Epidermal melanocyte (primary cell): Measurements from ENCODE around the gene ITPR1.

ENCODE experiments used
- DNase-seq: peaks from one replicate; pipeline ENCODE4 v3.0.0; 2011; ENCODE audit warnings: low spot score; ENCODE audit not compliant: insufficient read length

Gene ITPR1

DNA sequence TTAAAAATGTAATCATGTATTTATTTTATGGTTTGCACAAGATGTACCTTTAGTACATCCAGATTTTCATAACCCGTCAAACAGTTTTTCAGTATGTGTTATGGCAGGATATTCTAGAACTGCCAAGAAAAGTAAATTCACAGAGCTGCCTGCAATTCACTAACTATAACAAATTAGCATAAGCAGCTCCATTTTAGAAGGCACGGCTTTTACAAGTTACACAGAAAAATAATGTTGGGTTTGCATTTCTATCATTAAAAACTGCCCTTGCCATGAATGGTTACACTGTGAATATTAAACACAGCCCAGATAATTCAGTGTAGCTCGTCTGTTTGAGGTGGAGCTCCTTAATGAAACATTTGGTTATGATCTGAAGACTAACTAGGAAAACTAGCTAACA is 391.7 kb downstream of the ITPR1 start:
- no peak for DNase-seq

DNA sequence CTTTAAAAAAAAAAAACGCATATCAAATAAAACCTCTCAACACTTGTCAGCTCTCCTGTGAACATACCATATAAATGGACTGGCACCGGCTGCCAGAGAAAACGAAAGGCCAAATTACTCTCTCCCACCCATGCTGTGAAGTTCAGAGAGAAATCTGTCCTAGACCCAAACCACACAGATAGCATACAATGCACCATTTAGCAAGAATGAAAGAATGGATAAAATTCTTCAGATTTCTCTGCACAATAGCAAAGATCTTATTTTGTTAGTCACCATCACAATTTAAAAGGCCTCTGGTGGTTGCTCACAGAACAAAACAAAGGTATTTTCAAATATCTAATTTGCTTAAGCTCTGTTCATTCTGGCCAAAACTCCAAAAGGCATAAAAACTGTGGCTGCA is 392.2 kb downstream of the ITPR1 start:
- no peak for DNase-seq

DNA sequence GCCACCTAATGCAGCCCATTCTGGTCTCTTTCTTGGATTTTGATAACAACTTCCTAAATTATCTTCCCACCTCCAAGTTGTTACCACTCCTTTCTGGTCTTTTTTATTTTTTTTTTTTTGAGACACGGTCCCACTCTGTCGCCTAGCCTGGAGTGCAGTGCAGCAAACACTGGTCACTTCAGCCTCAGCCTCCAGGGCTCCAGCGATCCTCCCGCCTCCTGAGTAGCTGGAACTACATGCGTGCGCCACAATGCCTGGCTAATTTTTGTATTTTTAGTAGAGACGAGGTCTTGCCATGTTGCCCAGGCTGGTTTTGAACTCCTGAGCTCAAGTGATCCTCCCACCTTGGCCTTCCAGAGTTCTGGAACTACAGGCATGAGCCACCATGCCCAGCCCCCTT is 393.3 kb downstream of the ITPR1 start:
- DNase-seq: no peak

DNA sequence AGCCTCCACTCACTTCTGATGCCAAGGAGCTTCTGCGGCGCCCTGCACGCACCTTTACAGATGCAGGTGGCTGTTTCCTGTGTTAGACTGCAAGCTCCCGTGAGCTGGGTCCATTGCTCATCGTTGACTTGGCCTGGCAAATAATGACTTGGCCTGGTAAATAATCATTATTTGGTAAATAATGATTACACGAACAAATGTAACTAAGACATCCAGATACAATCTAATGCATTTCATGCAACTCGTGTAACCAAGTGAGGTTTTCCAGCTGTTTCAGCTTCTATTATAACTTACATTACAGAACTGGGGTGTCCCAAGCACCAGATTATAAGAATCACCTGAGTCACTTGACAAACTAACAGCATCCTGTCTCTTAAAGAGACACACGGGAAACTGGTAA is 394.0 kb downstream of the ITPR1 start:
- no peak for DNase-seq

DNA sequence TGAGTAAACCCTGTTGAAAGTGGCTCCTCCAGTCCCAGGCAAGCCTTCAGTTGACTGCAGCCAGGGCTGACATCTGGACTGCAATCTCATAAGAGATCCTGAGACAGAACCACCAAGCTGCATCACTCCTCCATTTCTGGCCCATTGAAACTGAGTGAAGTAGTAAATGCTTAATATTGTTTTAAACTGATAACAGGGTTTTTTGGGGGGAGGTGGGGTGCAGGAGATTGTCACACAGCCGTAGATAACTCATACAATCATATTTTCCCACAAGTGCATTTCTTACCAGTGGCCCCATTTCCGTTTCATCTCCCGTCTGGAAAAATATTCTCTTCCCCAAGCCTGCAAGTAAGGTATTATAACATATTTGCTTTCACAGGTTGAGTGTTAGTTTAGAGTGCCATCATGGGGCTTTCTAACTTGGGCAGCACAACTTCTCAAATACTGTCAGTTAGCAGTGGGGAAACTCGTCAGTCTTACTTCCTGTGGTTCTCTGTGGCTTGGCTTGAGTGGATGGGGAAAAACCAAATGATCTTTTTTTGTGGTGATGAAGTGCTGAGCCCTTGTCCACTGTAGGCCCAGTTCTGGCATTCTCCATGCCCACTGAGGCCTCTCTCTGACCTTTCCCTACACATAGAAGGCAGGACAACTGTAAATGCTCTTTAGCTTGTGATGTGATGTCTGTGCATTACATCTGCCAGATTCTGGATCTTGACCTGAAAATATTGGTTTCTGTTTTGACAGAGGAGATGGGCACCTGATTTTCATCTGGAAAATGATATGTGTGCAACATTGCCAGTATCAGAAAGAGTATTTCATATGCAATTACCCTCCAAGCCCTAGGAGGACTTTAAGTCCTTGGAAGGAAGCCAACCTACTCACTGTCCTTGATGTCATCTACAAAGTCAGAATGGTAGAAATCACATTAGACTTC is 396.0 kb downstream of the ITPR1 start:
- DNase-seq: no peak

DNA sequence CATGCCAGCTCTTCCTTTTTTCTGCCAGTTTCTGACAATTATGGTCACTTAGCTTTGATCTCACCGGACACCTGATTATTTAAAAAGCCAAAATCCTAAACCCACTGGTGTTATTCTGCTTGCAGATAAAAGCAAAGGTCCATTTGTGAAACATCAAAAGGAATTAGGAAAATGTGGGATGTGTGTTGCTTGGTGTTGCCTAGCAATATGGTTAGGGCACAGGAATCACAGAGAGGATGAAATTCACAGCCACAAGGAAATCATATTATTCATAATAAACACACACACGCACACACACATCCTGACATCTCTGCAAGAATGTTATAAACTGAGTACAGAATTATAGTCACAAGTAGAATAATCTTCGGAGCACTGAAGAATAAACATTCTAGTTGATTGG is 396.7 kb downstream of the ITPR1 start:
- DNase-seq: no peak

DNA sequence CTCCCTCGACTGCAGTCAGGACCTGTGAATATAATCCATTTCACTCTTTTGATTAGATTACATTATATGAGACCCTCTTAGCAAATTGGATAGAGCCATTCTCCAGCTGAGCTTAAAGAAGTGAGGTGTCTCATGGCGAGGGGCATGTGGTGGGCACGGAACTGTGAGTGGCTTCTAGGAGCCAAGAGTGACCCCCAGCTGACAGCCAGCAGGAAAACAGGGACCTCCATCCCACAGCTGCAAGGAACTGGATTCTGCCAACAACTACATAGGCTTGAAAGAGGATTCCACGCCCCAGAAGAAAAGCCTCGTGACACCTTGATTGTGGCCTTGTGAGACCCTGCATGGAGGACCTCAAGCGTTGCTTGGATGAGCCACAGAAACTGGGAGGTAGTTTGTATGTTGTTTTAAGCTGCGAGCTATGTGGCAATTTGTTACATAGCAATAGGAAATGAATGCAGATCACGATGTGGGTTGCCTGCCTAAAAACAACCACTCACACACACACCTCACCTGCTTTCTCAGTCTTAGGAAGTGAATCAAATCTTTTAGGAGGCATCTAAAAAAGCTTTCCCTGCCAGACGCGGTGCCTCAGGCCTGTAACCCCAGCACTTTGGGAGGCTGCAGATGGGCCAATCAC is 401.9 kb downstream of the ITPR1 start:
- DNase-seq: no peak

DNA sequence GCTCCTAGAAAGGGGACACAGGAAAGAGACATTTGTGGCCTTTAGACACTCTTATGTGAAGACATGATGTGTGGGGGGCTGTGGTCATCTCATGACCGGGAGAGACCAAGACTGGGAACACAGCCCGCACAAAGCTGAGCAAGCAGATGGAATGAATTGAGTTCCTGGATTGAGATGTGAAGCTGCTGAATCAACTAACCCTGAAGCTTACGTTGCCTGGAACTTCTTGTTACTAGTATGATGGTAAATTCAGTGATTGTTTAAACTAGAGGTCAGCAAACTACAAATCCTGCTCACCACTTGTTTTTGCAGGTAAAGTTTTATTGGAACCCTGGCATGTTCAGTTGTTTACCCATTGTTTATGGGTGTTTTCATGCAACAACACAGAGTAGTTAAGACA is 402.7 kb downstream of the ITPR1 start:
- no peak for DNase-seq
